Nephron progenitor cell (in vitro differentiated cells): ENCODE results near the gene AP1B1.

ENCODE experiments used
- DNase-seq: peaks from one replicate; pipeline ENCODE4 v3.0.0; 2021
- H3K27ac Mint-ChIP-seq: 2 replicates; pipeline ENCODE4 v1.8.0; 2021; ENCODE audit warnings: mild to moderate bottlenecking, moderate library complexity, mixed read lengths
- H3K27me3 Mint-ChIP-seq: 2 replicates; pipeline ENCODE4 v1.8.0; 2021; ENCODE audit warnings: mild to moderate bottlenecking, low read depth, mixed read lengths; ENCODE audit not compliant: poor library complexity
- H3K36me3 Mint-ChIP-seq: 2 replicates; pipeline ENCODE4 v1.8.0; 2021; ENCODE audit warnings: low read depth, mixed read lengths
- H3K4me1 Mint-ChIP-seq: 2 replicates; pipeline ENCODE4 v1.8.0; 2021; ENCODE audit warnings: mixed read lengths
- H3K4me3 Mint-ChIP-seq: 2 replicates; pipeline ENCODE4 v1.8.0; 2021; ENCODE audit warnings: mild to moderate bottlenecking, moderate library complexity, mixed read lengths
- H3K9me3 Mint-ChIP-seq: 2 replicates; pipeline ENCODE4 v1.8.0; 2021; ENCODE audit warnings: mild to moderate bottlenecking, moderate library complexity, mixed read lengths
- CTCF ChIP-seq: fragments of 200-600 bp; sonication (generic); IDR thresholded peaks from 2 replicates; pipeline ENCODE4 v1.5.0; 2021; ENCODE audit warnings: antibody characterized with exemption

AP1B1 gene

DNA sequence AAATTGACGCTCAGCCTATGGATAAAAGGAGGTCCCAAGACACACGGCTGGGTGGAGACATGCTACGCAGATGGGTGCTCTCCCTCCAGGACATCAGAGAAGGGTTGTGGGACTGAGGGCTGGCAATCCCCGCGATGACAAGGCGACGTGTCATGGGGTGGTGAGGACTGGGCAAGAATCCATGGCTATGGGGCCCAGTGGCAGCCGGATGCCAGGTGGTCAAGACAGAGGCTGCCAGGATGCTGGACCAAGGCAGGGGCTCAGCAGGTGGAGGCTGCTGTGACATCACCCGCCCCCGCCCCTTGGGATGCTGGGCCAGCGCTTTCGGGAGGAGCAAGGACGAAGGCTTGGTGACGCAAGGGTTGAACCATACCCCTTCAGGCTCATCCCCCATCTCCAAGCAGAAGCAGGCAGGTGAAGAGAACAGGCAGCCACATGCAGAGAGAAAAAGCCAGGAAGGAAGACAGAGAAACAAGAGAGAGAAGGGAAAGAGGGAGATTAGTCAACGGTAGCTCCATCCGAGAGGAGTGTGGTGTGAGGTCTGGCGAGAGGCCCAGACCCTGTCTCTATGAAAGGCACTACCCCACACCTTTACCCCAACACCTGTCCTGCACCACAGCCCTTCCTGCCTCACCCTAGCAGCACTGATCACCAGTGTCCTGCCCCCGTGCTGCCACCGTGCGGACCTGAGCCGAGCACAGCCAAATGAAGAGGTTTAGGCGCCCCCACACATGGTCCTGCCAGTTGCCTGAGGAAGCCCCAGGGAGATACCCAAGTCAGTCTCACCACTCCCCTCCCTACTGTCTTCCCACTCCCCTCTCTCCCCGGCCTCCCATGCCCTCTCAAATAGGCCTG lies 48.8 kb downstream of the AP1B1 start:
- Mint-ChIP-seq H3K4me1 (peaks cover 34% of the 10 kb centered on the region), H3K36me3 (peaks cover 42% of the 10 kb centered on the region), H3K4me3 (no peak overlapping the region), H3K27ac (peak overlapping the region; percentile 82), H3K27me3 (no peaks in the 10 kb centered on the region), H3K9me3 (no peaks in the 10 kb centered on the region)
- DNase-seq = no peak
- no peak for TF ChIP-seq CTCF

DNA sequence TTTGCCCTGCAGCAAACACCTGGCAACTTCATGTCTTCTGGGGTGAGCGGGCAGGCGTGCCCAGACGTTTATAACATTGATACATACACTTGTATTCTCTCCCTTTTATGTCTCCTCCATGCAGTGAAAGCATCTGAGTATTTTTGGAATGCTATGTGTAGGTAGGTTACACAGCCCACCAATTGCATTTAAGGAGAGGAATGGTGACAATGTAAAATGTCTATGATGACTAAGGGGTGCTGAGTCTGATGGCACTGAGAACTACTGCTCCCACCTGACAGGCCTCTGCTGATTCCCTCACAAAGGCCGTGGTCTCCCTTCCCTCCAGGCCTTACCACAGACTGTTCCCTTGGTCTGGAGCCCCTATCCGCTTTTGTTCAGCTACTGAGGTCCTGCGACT lies 50.0 kb downstream of the AP1B1 start:
- DNase-seq = no peak
- no peak for TF ChIP-seq CTCF
- peaks cover 34% of the 10 kb centered on the region for H3K4me1 Mint-ChIP-seq
- H3K9me3 Mint-ChIP-seq = no peaks in the 10 kb centered on the region
- no peaks in the 10 kb centered on the region for H3K27me3 Mint-ChIP-seq
- H3K36me3 Mint-ChIP-seq = peaks cover 49% of the 10 kb centered on the region
- no peak overlapping the region for H3K4me3 Mint-ChIP-seq
- no peak overlapping the region for H3K27ac Mint-ChIP-seq

DNA sequence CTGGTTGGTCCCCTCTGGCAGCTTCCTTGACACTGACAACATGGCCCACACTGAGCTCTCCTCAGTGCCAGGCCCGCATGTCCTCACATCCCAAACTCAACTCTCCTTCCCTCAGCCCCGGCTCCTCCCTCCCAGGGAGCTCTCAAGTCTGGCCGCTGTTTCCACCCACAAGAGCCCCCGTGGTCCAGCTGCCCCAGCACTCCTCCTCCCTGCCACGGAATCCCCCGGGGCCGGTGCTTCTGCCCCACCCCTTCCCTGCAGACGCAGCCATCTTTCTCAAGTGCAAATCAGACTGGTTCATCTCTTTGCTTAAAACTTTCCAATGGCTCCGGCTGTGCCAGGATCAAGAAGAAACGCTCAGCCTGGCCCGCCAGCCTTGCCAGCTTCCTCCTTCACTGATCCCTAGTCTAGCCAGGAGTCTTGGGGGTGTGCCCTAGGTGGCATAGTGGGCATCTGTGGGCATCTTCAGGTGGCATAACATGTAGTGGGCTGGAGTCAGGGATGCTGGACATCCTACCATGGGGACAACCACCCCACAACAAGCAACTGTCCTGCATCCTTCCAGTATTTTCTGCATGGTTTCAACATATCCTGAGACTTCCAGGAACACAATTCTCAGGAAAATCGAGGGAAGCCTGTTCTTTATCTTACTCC lies 50.6 kb downstream of the AP1B1 start:
- no peaks in the 10 kb centered on the region for H3K27me3 Mint-ChIP-seq
- TF ChIP-seq CTCF = no peak
- no peak overlapping the region for H3K27ac Mint-ChIP-seq
- no peak overlapping the region for H3K4me3 Mint-ChIP-seq
- peaks cover 48% of the 10 kb centered on the region for H3K36me3 Mint-ChIP-seq
- DNase-seq = no peak
- peaks cover 28% of the 10 kb centered on the region for H3K4me1 Mint-ChIP-seq
- no peaks in the 10 kb centered on the region for H3K9me3 Mint-ChIP-seq

DNA sequence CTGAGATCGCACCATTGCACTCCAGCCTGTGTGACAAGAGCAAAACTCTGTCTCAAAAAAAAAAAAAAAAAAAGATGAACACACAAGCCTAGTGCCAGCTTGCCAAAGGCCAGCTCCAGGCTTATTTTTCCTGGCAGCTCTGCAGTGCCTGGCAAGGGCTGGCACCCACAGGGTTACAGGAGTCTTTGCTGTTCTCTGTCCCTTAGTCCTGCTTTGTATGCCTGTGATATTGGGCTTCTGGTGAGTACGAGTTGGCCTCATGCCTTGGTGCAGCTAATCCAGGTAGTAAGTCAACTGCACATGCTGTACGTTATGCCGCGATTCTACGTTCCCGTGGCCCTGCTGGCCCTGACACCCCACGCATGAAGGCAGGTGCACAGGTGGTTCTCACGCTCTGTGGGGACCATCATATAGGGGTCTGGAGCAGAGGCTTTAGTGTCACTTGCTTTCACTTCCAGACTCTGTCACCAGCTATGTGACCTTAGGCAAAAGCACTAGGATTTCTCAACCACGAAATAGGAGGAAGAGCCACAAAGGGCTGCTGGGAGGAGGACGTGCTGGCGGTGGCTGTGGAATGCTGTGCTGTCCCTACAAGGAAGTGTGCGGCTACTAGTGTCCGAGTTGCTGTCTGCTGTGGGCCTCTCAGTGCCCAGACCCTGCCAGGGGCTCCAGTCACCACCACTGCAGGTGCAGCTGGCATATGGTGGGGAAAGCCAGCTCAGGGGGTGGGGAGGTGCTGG lies 51.4 kb downstream of the AP1B1 start:
- peaks cover 32% of the 10 kb centered on the region for H3K4me1 Mint-ChIP-seq
- no peak for TF ChIP-seq CTCF

DNA sequence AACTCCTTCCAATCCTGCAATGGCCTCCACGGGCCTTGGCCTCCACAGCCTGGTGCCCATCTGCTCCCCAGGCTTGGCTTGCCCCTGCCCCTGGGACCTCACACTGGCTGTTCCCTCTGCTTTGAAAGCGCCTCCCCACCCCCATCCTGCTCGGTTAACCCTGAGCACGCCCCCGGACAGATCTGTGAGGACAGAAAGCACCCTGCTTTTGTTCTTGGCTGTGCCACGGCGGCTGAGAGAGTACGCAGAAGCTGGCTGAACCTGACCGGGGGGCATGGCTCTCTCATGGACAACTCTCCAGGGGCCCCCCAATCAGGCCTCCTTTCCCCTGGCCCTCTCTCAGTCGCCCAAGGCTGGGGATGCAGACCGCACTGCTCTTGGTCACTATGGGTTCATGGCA lies 52.7 kb downstream of the AP1B1 start:
- Mint-ChIP-seq H3K27ac (peak overlapping the region; percentile 88), H3K4me3 (no peak overlapping the region), H3K27me3 (no peaks in the 10 kb centered on the region), H3K9me3 (no peaks in the 10 kb centered on the region), H3K36me3 (peaks cover 41% of the 10 kb centered on the region), H3K4me1 (peaks cover 45% of the 10 kb centered on the region)
- DNase-seq = no peak
- TF ChIP-seq CTCF = no peak

More for the DNA sequence above, 51.4 kb downstream of the AP1B1 start:
- DNase-seq = no peak
- H3K4me3 Mint-ChIP-seq = no peak overlapping the region
- H3K36me3 Mint-ChIP-seq = peaks cover 44% of the 10 kb centered on the region
- no peaks in the 10 kb centered on the region for H3K9me3 Mint-ChIP-seq
- H3K27me3 Mint-ChIP-seq = no peaks in the 10 kb centered on the region
- H3K27ac Mint-ChIP-seq = peak overlapping the region; percentile 60
